Right hindlimb (tissue), 1 donor: Measurements from ENCODE around the gene COG6.
A peak's percentile ranks its signal among the peaks of the same experiment; 100 is the strongest.

ENCODE experiments used
- DNase-seq: peaks from one replicate; pipeline ENCODE4 v3.0.0-alpha.2; 2018

COG6 gene

GRCh38 chr13:39773833-39774232 is 118.4 kb downstream of the COG6 start:
- DNase-seq, result no peak

GRCh38 chr13:39776439-39776838 is 121.0 kb downstream of the COG6 start:
- DNase-seq, result no peak

- DNase-seq, result no peak
Observed at GRCh38 chr13:39777021-39777420, 121.6 kb downstream of the COG6 start.

GRCh38 chr13:39777527-39778061 is 122.1 kb downstream of the COG6 start:
- DNase-seq, result no peak

GRCh38 chr13:39779337-39780265 is 124.1 kb downstream of the COG6 start:
- DNase-seq, result no peak

- DNase-seq, result no peak
Observed at GRCh38 chr13:39780711-39781110, 125.2 kb downstream of the COG6 start.

- no peak for DNase-seq
Observed at GRCh38 chr13:39781381-39781780, 125.9 kb downstream of the COG6 start.

GRCh38 chr13:39783051-39783450 is 127.6 kb downstream of the COG6 start:
- no peak for DNase-seq

- no peak for DNase-seq
Observed at GRCh38 chr13:39784347-39784746, 128.9 kb downstream of the COG6 start.

- DNase-seq, result no peak
Observed at GRCh38 chr13:39786091-39786490, 130.6 kb downstream of the COG6 start.

- peak; percentile 61 for DNase-seq
Observed at GRCh38 chr13:39787086-39787487, 131.6 kb downstream of the COG6 start.

GRCh38 chr13:39788102-39788501 is 132.6 kb downstream of the COG6 start:
- DNase-seq, result peak; percentile 45

GRCh38 chr13:39789451-39789850 is 134.0 kb downstream of the COG6 start:
- no peak for DNase-seq
